Endothelial cell of umbilical vein (primary cell): ENCODE measurements around the gene P3H2. TPM values are rescaled to one million over a fixed set of nuclear protein-coding genes. Genes with fewer than 3 reads are reported as not detected.

ENCODE experiments used
- BruUV-seq: library from RNA; stranded (reverse); fragments of 400-500 nt; replicated peaks from 2 replicates; lab custom pipeline; 2021; lab: Mats Ljungman, UMichigan
- CTCF ChIA-PET: fragments of 300-600, 350-600 bp; sonication (Branson Sonifier 250); formaldehyde crosslinking; loops from one replicate; lab custom pipeline; 2021; ENCODE audit warnings: antibody characterized with exemption, inconsistent platforms; lab: Charles Lee
- POLR2A ChIA-PET: fragments of 300-600, 350-600 bp; sonication (Branson Sonifier 250); formaldehyde crosslinking; loops from one replicate; lab custom pipeline; 2021; ENCODE audit warnings: antibody characterized with exemption, inconsistent platforms; lab: Charles Lee
- DNase-seq: peaks from one replicate; pipeline ENCODE4 v3.0.0-alpha.2; 2011; ENCODE audit warnings: low read depth, low spot score
- FAIRE-seq: peaks from 2 replicates; lab custom pipeline; 2011; peaks lifted over from hg19 to GRCh38; lab: Jason Lieb, UNC
- H2AFZ ChIP-seq: 2 replicates; pipeline ENCODE4 v1.6.0; 2012; ENCODE audit warnings: low read depth, low read length, control low read depth, inconsistent platforms
- H3K27ac ChIP-seq: 2 replicates; pipeline ENCODE4 v1.5.1; 2011; ENCODE audit warnings: low read depth, mild to moderate bottlenecking, control low read depth, low read length, moderate library complexity; ENCODE audit not compliant: insufficient read depth
- H3K27me3 ChIP-seq, 2 experiments: 2 replicates each; pipeline versions ENCODE4 v1.6.0 to v1.6.1; 2011; ENCODE audit warnings: low read length in 2 of 2, mixed read lengths in 1 of 2; ENCODE audit not compliant: control insufficient read depth in 2 of 2, insufficient read depth in 2 of 2
- H3K36me3 ChIP-seq, 2 experiments: 2 replicates in 1 of 2; 3 replicates in 1 of 2; pipeline ENCODE4 v1.5.1; 2011; ENCODE audit warnings: low read length in 2 of 2, mild to moderate bottlenecking in 1 of 2, moderate library complexity in 1 of 2; ENCODE audit not compliant: control insufficient read depth in 2 of 2, insufficient read depth in 2 of 2; ENCODE audit errors: extremely low read depth in 1 of 2
- H3K4me1 ChIP-seq: 3 replicates; pipeline ENCODE4 v1.5.1; 2011; ENCODE audit warnings: mild to moderate bottlenecking, low read length; ENCODE audit not compliant: control insufficient read depth, insufficient read depth; ENCODE audit errors: extremely low read depth
- H3K4me2 ChIP-seq: 2 replicates; pipeline ENCODE4 v1.6.1; 2011; ENCODE audit warnings: low read length, control low read depth, mixed read lengths; ENCODE audit not compliant: insufficient read depth
- H3K4me3 ChIP-seq, 3 experiments: fragments of 200-600 bp in 1 of 3; sonication (generic), shearing (Covaris generic) in 1 of 3; replicated peaks in 1 of 3; 2 replicates each; pipeline ENCODE4 v1.5.1; 2011 to 2016; ENCODE audit warnings: control low read depth in 3 of 3, low read length in 3 of 3, mild to moderate bottlenecking in 2 of 3, inconsistent platforms in 1 of 3, low read depth in 1 of 3, moderate library complexity in 1 of 3; ENCODE audit not compliant: insufficient read depth in 1 of 3
- H3K79me2 ChIP-seq: 2 replicates; pipeline ENCODE4 v1.6.0; 2012; ENCODE audit warnings: low read length, inconsistent platforms; ENCODE audit not compliant: control insufficient read depth, insufficient read depth
- H3K9ac ChIP-seq: replicated peaks from 2 replicates; pipeline ENCODE3; 2011; ENCODE audit warnings: low read length, control low read depth; ENCODE audit not compliant: insufficient read depth; ENCODE audit errors: extremely low read depth
- H3K9me1 ChIP-seq: replicated peaks from 3 replicates; pipeline ENCODE4 v1.6.0; 2011; ENCODE audit warnings: mild to moderate bottlenecking, low read length; ENCODE audit not compliant: control insufficient read depth, insufficient read depth; ENCODE audit errors: extremely low read depth
- H3K9me3 ChIP-seq: replicated peaks from 2 replicates; pipeline ENCODE4 v1.5.1; 2012; ENCODE audit warnings: low read length, inconsistent platforms; ENCODE audit not compliant: control insufficient read depth, insufficient read depth
- H4K20me1 ChIP-seq: replicated peaks from 2 replicates; pipeline ENCODE3; 2011; ENCODE audit warnings: mild to moderate bottlenecking, low read length; ENCODE audit not compliant: control insufficient read depth, insufficient read depth; ENCODE audit errors: extremely low read depth
- CTCF ChIP-seq, 2 donors: IDR thresholded peaks; 1 replicate in 1 of 2; 2 replicates in 1 of 2; pipeline ENCODE4 v1.5.1; 2011; ENCODE audit warnings: low read length in 2 of 2, mild to moderate bottlenecking in 2 of 2, moderate library complexity in 2 of 2, control low read depth in 1 of 2, inconsistent platforms in 1 of 2, low read depth in 1 of 2; ENCODE audit not compliant: insufficient read depth in 1 of 2; ENCODE audit errors: extremely low read depth in 1 of 2
- JUN ChIP-seq: IDR thresholded peaks from 2 replicates; pipeline ENCODE4 v1.6.1; 2011; ENCODE audit warnings: borderline replicate concordance, low read depth; ENCODE audit not compliant: insufficient read length, insufficient read depth
- MYC ChIP-seq: IDR thresholded peaks from one replicate; pipeline ENCODE4 v1.6.1; 2011; ENCODE audit warnings: mild to moderate bottlenecking, low read depth, low read length
- POLR2A ChIP-seq: IDR thresholded peaks from 2 replicates; pipeline ENCODE4 v1.6.1; 2012; ENCODE audit warnings: low read depth, mild to moderate bottlenecking, control low read depth, low read length
- POLR2AphosphoS5 ChIP-seq: IDR thresholded peaks from 2 replicates; pipeline ENCODE4 v1.6.1; 2012; ENCODE audit warnings: low read depth, mild to moderate bottlenecking, control low read depth, low read length, moderate library complexity; ENCODE audit not compliant: insufficient read depth
- dilution Hi-C: fragments of 300-500 bp; cut with MboI; formaldehyde crosslinking; loops from one replicate; pipeline ENCODE4 v1.15.0; 2019; ENCODE audit warnings: low sequenced_read_pairs; ENCODE audit not compliant: extremely low pct_ligation_motif_present
- intact Hi-C: fragments of 100-400 bp; cut with micrococcal nuclease; formaldehyde crosslinking; loops from one replicate; pipeline ENCODE4 v1.10.0; 2022
- polyA plus RNA-seq, 4 experiments: library from polyadenylated mRNA; depleted of rRNA in 3 of 4; stranded (reverse) in 3 of 4; unstranded in 1 of 4; fragments of >200 nt; gene quantifications; 2 replicates each; pipeline versions ENCODE4 v1.2.1 to v1.2.3, GENCODE V29; 2011 to 2012; ENCODE audit warnings: missing spikeins in 1 of 4
- total RNA-seq: library from RNA; stranded (reverse); gene quantifications from 2 replicates; pipeline ENCODE4 v1.2.3, GENCODE V29; 2021

The P3H2 gene
- total and polyA plus RNA-seq, 2 donors (not counting 3 experiments of a cell fraction or from before 2014, with no cell fraction given): 6.6 to 6.8 TPM

GRCh38 chr3:189967254-189967865, 153.3 kb downstream of the P3H2 start:
- no peaks in the 10 kb centered on the region for H3K9me3 ChIP-seq
- H3K4me1 ChIP-seq: no peaks in the 10 kb centered on the region
- no peak overlapping the region for H3K27ac ChIP-seq
- H4K20me1 ChIP-seq: no peaks in the 10 kb centered on the region
- intact Hi-C loops (loop anchor here (1.0 to 10.0 kb wide), 6 partner anchors 35 to 547 kb away; partner anchors contain the start of genes CLDN1, IL1RAP and P3H2), dilution Hi-C loops (loop anchor here (25.0 kb wide), 2 partner anchors 245 to 345 kb away; partner anchors contain the start of gene CLDN1)
- H2AFZ ChIP-seq: no peak overlapping the region
- no peaks in the 10 kb centered on the region for H3K79me2 ChIP-seq
- peak; percentile 71 for DNase-seq
- no peaks in the 10 kb centered on the region for H3K27me3 ChIP-seq
- no peak overlapping the region for H3K4me2 ChIP-seq
- no peak overlapping the region for H3K9ac ChIP-seq
- ChIA-PET POLR2A (no interaction called here), CTCF (interaction anchor here (0.5 to 3.4 kb wide), 34 partner anchors 11 to 730 kb away, joined by 3 to 37 read pairs (median 4); partner anchors contain the start of genes CLDN1 and P3H2)
- no TSS peak for BruUV-seq
- TF ChIP-seq POLR2A (no peak), JUN (no peak), MYC (no peak), POLR2AphosphoS5 (no peak), CTCF (IDR thresholded peaks at IDR 0.05; ENCODE audit: extremely low read depth in 1 of 2, insufficient read depth in 1 of 2, low read depth in 1 of 2, low read length in 2 of 2) (peak; percentile 58 to 63)
- no peak overlapping the region for H3K4me3 ChIP-seq
- no peaks in the 10 kb centered on the region for H3K9me1 ChIP-seq
- no peaks in the 10 kb centered on the region for H3K36me3 ChIP-seq
- peak; percentile 81 for FAIRE-seq
